B cell (primary cell): ENCODE measurements around the gene SSBP3. TPM values are rescaled to one million over a fixed set of nuclear protein-coding genes. Genes with fewer than 3 reads are reported as not detected.

Experiments
- ATAC-seq: fragments of 200-7000 bp; cut with Tn5 transposase; one replicate; pipeline ENCODE4 v1.10.0; 2021; ENCODE audit warnings: low read depth, mild to moderate bottlenecking, moderate number of reproducible peaks, moderate library complexity
- CTCF ChIA-PET: fragments of 350-600 bp; sonication (Branson Sonifier 250); formaldehyde crosslinking; loops from one replicate; lab custom pipeline; 2021; ENCODE audit warnings: antibody characterized with exemption, inconsistent platforms; lab: Charles Lee
- POLR2A ChIA-PET: fragments of 350-600 bp; sonication (Branson Sonifier 250); formaldehyde crosslinking; loops from one replicate; lab custom pipeline; 2021; ENCODE audit warnings: antibody characterized with exemption; lab: Charles Lee
- DNase-seq: peaks from one replicate; pipeline ENCODE4 v3.0.0; 2013
- H2AFZ ChIP-seq: 2 replicates; pipeline ENCODE4 v1.6.1; 2012; ENCODE audit warnings: mild to moderate bottlenecking, low read depth, low read length; ENCODE audit not compliant: insufficient read depth, poor library complexity, severe bottlenecking
- H3K27ac ChIP-seq, 2 donors: 1 replicate in 1 of 2; 2 replicates in 1 of 2; pipeline ENCODE4 v1.5.1; 2012 to 2013; ENCODE audit warnings: low read length in 2 of 2, mild to moderate bottlenecking in 2 of 2, moderate library complexity in 1 of 2
- H3K27me3 ChIP-seq, 4 experiments: fragments of 200-600 bp in 1 of 4; sonication (generic) in 1 of 4; replicated peaks in 1 of 4; 1 replicate in 2 of 4; 2 replicates in 2 of 4; pipeline versions ENCODE4 v1.6.1 to v1.7.0; 2013 to 2016; ENCODE audit warnings: low read length in 3 of 4, mild to moderate bottlenecking in 2 of 4, mixed read lengths in 1 of 4, moderate library complexity in 1 of 4; ENCODE audit not compliant: insufficient read depth in 4 of 4, control insufficient read depth in 3 of 4; ENCODE audit errors: control extremely low read depth in 1 of 4
- H3K36me3 ChIP-seq, 2 experiments: replicated peaks in 1 of 2; 1 replicate in 1 of 2; 2 replicates in 1 of 2; pipeline versions ENCODE4 v1.6.1 to v1.7.1; 2013; ENCODE audit warnings: low read length in 1 of 2; ENCODE audit not compliant: insufficient read depth in 2 of 2, control insufficient read depth in 1 of 2; ENCODE audit errors: control extremely low read depth in 1 of 2, extremely low read depth in 1 of 2
- H3K4me1 ChIP-seq, 2 donors: fragments of 200-600 bp in 1 of 2; sonication (generic) in 1 of 2; 1 replicate in 1 of 2; 2 replicates in 1 of 2; pipeline versions ENCODE4 v1.5.1 to v1.6.1; 2013 to 2017; ENCODE audit warnings: low read length in 2 of 2; ENCODE audit not compliant: control insufficient read depth in 2 of 2, insufficient read depth in 2 of 2
- H3K4me2 ChIP-seq: replicated peaks from 2 replicates; pipeline ENCODE3; 2012; ENCODE audit warnings: mild to moderate bottlenecking, low read depth, low read length; ENCODE audit not compliant: poor library complexity, severe bottlenecking
- H3K4me3 ChIP-seq, 5 experiments: fragments of 200-600 bp in 1 of 5; sonication (generic) in 1 of 5; 1 replicate in 3 of 5; 2 replicates in 2 of 5; pipeline versions ENCODE4 v1.5.1 to v1.7.0; 2011 to 2016; ENCODE audit warnings: low read length in 4 of 5, mild to moderate bottlenecking in 4 of 5, low read depth in 2 of 5, control low read depth in 1 of 5, moderate library complexity in 1 of 5; ENCODE audit not compliant: insufficient read depth in 1 of 5; ENCODE audit errors: control extremely low read depth in 1 of 5, extremely low read depth in 1 of 5
- H3K79me2 ChIP-seq: fragments of 200-600 bp; sonication (generic); one replicate; pipeline ENCODE4 v1.6.0; 2016; ENCODE audit warnings: low read length; ENCODE audit not compliant: control insufficient read depth, insufficient read depth
- H3K9ac ChIP-seq: fragments of 200-600 bp; sonication (generic); 2 replicates; pipeline ENCODE4 v1.6.1; 2017; ENCODE audit warnings: mild to moderate bottlenecking, low read length, moderate library complexity
- H3K9me3 ChIP-seq, 3 donors: one replicate each; pipeline versions ENCODE4 v1.6.1 to v1.7.1; 2013; ENCODE audit warnings: low read length in 2 of 3; ENCODE audit not compliant: control insufficient read depth in 2 of 3, insufficient read depth in 1 of 3; ENCODE audit errors: control extremely low read depth in 1 of 3
- H4K20me1 ChIP-seq: 2 replicates; pipeline ENCODE4 v1.6.0; 2012; ENCODE audit warnings: mild to moderate bottlenecking, low read length; ENCODE audit not compliant: insufficient read depth, control insufficient read depth, poor library complexity, severe bottlenecking
- H3K27ac Mint-ChIP-seq: one replicate; pipeline ENCODE4 v1.8.0; 2021; ENCODE audit warnings: mixed read lengths
- H3K27me3 Mint-ChIP-seq: one replicate; pipeline ENCODE4 v1.8.0; 2021; ENCODE audit warnings: mixed read lengths
- H3K4me1 Mint-ChIP-seq: one replicate; pipeline ENCODE4 v1.8.0; 2021; ENCODE audit warnings: mixed read lengths
- H3K4me3 Mint-ChIP-seq: one replicate; pipeline ENCODE4 v1.8.0; 2021; ENCODE audit warnings: mixed read lengths
- H3K9me3 Mint-ChIP-seq: one replicate; pipeline ENCODE4 v1.8.0; 2022; ENCODE audit warnings: mixed read lengths; ENCODE audit not compliant: insufficient read depth
- CTCF ChIP-seq: fragments of 200-600 bp; IDR thresholded peaks from one replicate; pipeline ENCODE4 v1.8.0; 2022; ENCODE audit warnings: antibody characterized with exemption, mild to moderate bottlenecking
- EZH2 ChIP-seq: IDR thresholded peaks from 2 replicates; pipeline ENCODE4 v1.6.1; 2012; ENCODE audit warnings: borderline replicate concordance, low read depth, mild to moderate bottlenecking, moderate library complexity, low read length; ENCODE audit not compliant: insufficient read depth, poor library complexity, severe bottlenecking
- WGBS: methylation state at CpG from one replicate; pipeline ENCODE4 v1.1.5; 2013; ENCODE audit warnings: missing lambda C conversion rate; ENCODE audit not compliant: insufficient coverage; 5-methylcytosine and 5-hydroxymethylcytosine counted together
- intact Hi-C: fragments of 100-400 bp; cut with micrococcal nuclease; formaldehyde crosslinking; loops from one replicate; pipeline ENCODE4 v1.10.0; 2022
- polyA plus RNA-seq: library from polyadenylated mRNA; depleted of rRNA; stranded (reverse); fragments of >200 nt; gene quantifications from 2 replicates; pipeline ENCODE4 v1.2.3, GENCODE V29; 2012
- total RNA-seq, 2 donors: library from RNA; stranded (reverse); fragments of 120-200 nt in 1 of 2; gene quantifications; 1 replicate in 1 of 2; 2 replicates in 1 of 2; pipeline versions ENCODE4 v1.2.3 to v1.2.4, GENCODE V29; 2013 to 2022

The SSBP3 gene
- total and polyA plus RNA-seq, 2 donors (not counting 1 experiment from before 2014, with no cell fraction given), result 16.9 to 30.7 TPM

DNA sequence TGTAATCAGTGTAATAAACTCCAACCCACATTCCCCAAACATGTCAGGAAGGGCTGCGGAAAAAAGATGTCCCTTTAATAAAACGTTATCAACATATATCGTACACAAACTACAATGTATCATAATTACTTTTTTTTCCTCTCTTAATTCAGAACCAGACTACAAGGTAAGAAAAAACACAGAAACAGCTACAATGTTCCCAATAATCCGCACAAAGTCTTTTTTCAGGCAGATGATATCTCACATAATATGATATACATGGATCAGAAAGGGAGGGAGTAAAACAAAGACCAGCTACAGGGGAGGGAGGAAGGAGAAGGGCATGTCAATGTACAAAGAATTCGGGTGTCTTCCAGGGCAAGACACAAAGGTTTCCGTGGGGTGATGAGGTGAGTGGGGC, 180.8 kb downstream of the SSBP3 start:
- ATAC-seq (no peak), DNase-seq (no peak)
- no peaks in the 10 kb centered on the region for H3K27me3 Mint-ChIP-seq
- H3K9me3 Mint-ChIP-seq, result no peaks in the 10 kb centered on the region
- Histone ChIP-seq H3K9ac (no peak overlapping the region), H3K4me3 (no peak overlapping the region), H3K36me3 (peaks cover 0 to 5% of the 10 kb centered on the region in 2 experiments), H4K20me1 (no peaks in the 10 kb centered on the region), H3K4me1 (no peaks in the 10 kb centered on the region), H3K79me2 (no peaks in the 10 kb centered on the region), H3K27ac (no peak overlapping the region), H2AFZ (no peak overlapping the region), H3K9me3 (no peaks in the 10 kb centered on the region), H3K27me3 (no peaks in the 10 kb centered on the region), H3K4me2 (no peak overlapping the region)
- intact Hi-C loops, result no loop called here
- TF ChIP-seq CTCF (no peak), EZH2 (no peak)
- H3K27ac Mint-ChIP-seq, result no peak overlapping the region
- ChIA-PET CTCF (no interaction called here), POLR2A (no interaction called here)
- no peak overlapping the region for H3K4me3 Mint-ChIP-seq
- 97% methylated on average over 5 of the region's 6 CpGs for WGBS
- no peaks in the 10 kb centered on the region for H3K4me1 Mint-ChIP-seq

- ChIA-PET POLR2A (no interaction called here), CTCF (no interaction called here)
- H3K79me2 ChIP-seq, result no peaks in the 10 kb centered on the region
- no peak for TF ChIP-seq CTCF
- no peak for TF ChIP-seq EZH2
- no peaks in the 10 kb centered on the region for H3K9me3 ChIP-seq
- WGBS, result 99% methylated on average over 6 of the region's 6 CpGs
- H3K9me3 Mint-ChIP-seq, result no peaks in the 10 kb centered on the region
- DNase-seq (no peak), ATAC-seq (no peak)
- H3K9ac ChIP-seq, result no peak overlapping the region
- H3K4me2 ChIP-seq, result no peak overlapping the region
- no peaks in the 10 kb centered on the region for H3K4me1 Mint-ChIP-seq
- no peak overlapping the region for H3K4me3 ChIP-seq
- H3K27me3 Mint-ChIP-seq, result no peaks in the 10 kb centered on the region
- H3K4me1 ChIP-seq, result no peaks in the 10 kb centered on the region
- H2AFZ ChIP-seq, result no peak overlapping the region
- no peak overlapping the region for H3K4me3 Mint-ChIP-seq
- intact Hi-C loops, result no loop called here
- no peak overlapping the region for H3K27ac Mint-ChIP-seq
- H3K27me3 ChIP-seq, result no peaks in the 10 kb centered on the region
- no peaks in the 10 kb centered on the region for H4K20me1 ChIP-seq
- peaks cover 0 to 15% of the 10 kb centered on the region in 2 experiments for H3K36me3 ChIP-seq
- no peak overlapping the region for H3K27ac ChIP-seq
These were observed 182.0 kb downstream of the SSBP3 start for GRCh38 chr1:54224233-54224632.
